Measurements from ENCODE around the gene PSPN. TPM values are rescaled to one million over a fixed set of nuclear protein-coding genes. Genes with fewer than 3 reads are reported as not detected.

PSPN gene
- total RNA-seq, 4 donors from 2014 or later: 1.3 to 3.7 (median 2.4) TPM

DNA sequence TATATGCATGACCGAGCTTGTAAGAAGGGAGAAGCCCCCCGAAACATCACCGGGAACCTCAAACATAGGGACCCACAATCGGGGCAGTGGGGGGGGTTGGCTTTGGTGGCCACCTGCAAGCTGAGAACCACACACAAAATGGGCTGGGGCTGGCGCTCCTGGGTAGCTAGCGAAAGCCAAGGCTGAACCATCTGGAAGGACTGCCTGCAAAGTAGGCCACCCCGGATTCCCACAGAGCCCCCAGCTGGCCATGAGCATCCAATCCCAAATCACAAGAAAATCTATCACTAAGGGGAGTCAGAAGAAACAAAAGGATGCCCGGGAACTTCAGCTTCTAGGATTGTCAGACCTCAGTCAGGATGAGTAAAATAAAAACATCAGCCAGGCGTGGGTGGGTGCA is 2.8 kb upstream of the PSPN start:
- H3K4me3 ChIP-seq: no peak overlapping the region
- no peaks in the 10 kb centered on the region for H3K9me3 ChIP-seq
- no peak for DNase-seq (ENCODE audit: extremely low spot score)
- no peaks in the 10 kb centered on the region for H3K27me3 ChIP-seq
- TF ChIP-seq POLR2A (IDR thresholded peaks at IDR 0.05; ENCODE audit: low read depth) (no peak), EP300 (IDR thresholded peaks at IDR 0.05) (no peak), POLR2AphosphoS5 (IDR thresholded peaks at IDR 0.05) (no peak)
- TF ChIP-seq, protein P1, sequence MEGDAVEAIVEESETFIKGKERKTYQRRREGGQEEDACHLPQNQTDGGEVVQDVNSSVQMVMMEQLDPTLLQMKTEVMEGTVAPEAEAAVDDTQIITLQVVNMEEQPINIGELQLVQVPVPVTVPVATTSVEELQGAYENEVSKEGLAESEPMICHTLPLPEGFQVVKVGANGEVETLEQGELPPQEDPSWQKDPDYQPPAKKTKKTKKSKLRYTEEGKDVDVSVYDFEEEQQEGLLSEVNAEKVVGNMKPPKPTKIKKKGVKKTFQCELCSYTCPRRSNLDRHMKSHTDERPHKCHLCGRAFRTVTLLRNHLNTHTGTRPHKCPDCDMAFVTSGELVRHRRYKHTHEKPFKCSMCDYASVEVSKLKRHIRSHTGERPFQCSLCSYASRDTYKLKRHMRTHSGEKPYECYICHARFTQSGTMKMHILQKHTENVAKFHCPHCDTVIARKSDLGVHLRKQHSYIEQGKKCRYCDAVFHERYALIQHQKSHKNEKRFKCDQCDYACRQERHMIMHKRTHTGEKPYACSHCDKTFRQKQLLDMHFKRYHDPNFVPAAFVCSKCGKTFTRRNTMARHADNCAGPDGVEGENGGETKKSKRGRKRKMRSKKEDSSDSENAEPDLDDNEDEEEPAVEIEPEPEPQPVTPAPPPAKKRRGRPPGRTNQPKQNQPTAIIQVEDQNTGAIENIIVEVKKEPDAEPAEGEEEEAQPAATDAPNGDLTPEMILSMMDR (IDR thresholded peaks at IDR 0.05): no peak
- WGBS: 74% methylated on average over 9 of the region's 9 CpGs
- H3K4me1 ChIP-seq: peaks cover 8 to 54% (median 48%) of the 10 kb centered on the region in 4 donors
- peak overlapping the region; percentile 56 to 80 (median 70) for H3K27ac ChIP-seq (replicated peaks in 1 of 4)
- intact Hi-C loops (cut with DNase I): no loop called here
- peaks cover 45 to 66% (median 65%) of the 10 kb centered on the region in 4 donors for H3K36me3 ChIP-seq

DNA sequence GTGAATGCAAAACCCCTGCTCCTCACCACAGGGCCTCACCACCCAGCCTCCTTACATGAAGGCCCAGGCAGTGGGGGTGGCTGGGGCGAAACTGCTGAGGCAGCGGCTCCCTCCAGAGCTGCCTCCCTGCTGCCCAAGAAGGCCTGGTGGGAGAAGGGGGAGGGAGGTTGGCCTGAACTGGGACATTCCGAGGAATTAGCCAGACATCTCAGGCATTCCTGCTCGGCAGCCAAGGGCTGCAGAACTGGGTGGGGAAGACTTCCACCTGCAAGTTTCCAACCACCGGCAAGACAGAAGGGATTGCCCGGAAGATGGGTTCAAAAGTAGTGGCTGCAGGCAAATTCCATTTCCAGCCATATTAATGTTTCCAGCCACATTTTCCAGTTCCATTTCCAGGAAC is 2.3 kb upstream of the PSPN start:
- H3K9me3 ChIP-seq: no peaks in the 10 kb centered on the region
- intact Hi-C loops (cut with DNase I): no loop called here
- peaks cover 41 to 62% (median 61%) of the 10 kb centered on the region in 4 donors for H3K36me3 ChIP-seq
- DNase-seq (ENCODE audit: extremely low spot score): no peak
- no peaks in the 10 kb centered on the region for H3K27me3 ChIP-seq
- 11% methylated on average over 5 of the region's 6 CpGs for WGBS
- H3K27ac ChIP-seq (replicated peaks in 1 of 4): peak overlapping the region; percentile 56 to 80 (median 70)
- H3K4me3 ChIP-seq: no peak overlapping the region
- H3K4me1 ChIP-seq: peaks cover 9 to 56% (median 50%) of the 10 kb centered on the region in 4 donors
- TF ChIP-seq POLR2A (IDR thresholded peaks at IDR 0.05; ENCODE audit: low read depth) (no peak), POLR2AphosphoS5 (IDR thresholded peaks at IDR 0.05) (peak; percentile 51 to 70), EP300 (IDR thresholded peaks at IDR 0.05) (no peak)
- TF ChIP-seq, protein P1 (IDR thresholded peaks at IDR 0.05): no peak

DNA sequence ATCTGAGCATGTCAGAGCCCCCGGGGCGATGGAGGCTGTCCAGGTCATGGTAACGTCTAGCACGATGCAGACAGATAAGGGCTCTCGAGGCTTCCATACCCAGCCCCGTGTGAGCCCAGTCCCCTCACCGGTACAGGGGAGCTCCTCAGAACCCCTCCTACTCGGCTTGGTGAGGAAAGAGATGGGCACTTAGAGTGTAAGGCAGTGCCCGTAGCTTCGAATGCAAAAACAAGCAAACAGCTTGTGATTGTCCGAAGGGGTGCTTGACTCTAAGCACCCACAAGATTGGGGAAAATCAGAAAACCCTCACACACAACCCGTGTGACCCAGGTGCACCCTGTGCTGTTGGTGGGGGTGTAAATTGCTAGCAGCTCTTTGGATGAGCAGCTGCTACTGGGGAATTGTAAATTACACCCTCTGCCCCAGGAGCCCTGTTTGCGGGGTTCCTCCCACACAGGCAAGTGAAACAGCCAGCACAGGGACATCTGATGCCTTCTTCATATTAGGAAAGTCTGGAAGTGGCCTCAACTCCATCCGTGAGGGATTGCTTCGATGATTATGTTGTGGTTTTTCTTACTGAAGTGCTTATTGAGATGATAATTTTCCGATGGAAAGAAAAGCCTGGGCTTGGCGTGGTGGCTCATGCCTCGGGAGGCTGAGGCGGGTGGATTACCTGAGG is 918 bp upstream of the PSPN start:
- no peak overlapping the region for H3K4me3 ChIP-seq
- 68% methylated on average over 19 of the region's 19 CpGs for WGBS
- no peak for DNase-seq (ENCODE audit: extremely low spot score)
- H3K27ac ChIP-seq (replicated peaks in 1 of 4): peak overlapping the region; percentile 56 to 80 (median 70)
- H3K36me3 ChIP-seq: peaks cover 29 to 48% (median 47%) of the 10 kb centered on the region in 4 donors
- no peaks in the 10 kb centered on the region for H3K9me3 ChIP-seq
- H3K4me1 ChIP-seq: peaks cover 13 to 62% (median 56%) of the 10 kb centered on the region in 4 donors
- intact Hi-C loops (cut with DNase I): no loop called here
- TF ChIP-seq, protein P1 (IDR thresholded peaks at IDR 0.05): no peak
- no peak for TF ChIP-seq EP300 (IDR thresholded peaks at IDR 0.05)
- no peak for TF ChIP-seq POLR2AphosphoS5 (IDR thresholded peaks at IDR 0.05)
- TF ChIP-seq POLR2A (IDR thresholded peaks at IDR 0.05; ENCODE audit: low read depth): no peak
- H3K27me3 ChIP-seq: no peaks in the 10 kb centered on the region

DNA sequence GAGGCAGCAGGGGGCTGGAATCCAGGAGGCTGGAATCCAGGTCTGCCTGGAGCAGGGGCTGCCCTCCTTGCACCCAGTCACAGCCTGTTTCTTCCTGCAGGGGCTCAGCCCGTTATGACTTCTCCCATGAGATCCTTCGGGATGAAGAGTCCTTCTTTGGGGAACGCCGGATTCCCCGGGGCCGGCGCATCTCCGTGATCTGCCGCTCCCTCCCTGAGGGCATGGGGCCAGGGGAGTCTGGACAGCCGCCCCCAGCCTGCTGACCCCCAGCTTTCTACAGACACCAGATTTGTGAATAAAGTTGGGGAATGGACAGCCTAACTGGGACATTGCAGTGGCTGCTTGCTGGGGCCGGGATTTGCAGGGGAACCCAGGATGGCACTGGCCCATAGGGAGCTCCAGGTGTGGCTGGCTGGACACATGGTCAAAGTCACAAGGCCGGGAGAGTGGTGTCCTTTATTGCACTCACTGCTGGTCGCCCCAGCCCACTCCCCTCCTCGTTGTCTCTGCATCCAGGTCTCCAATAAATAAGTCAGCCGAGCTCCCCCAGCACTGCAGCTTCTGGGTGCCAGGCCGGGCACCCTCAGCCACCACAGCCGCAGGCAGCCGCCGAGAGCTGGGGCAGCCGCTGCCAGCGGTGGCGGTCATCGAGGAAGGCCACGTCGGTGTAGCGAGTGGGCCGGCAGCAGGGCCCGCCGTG is 872 bp downstream of the PSPN start:
- Histone ChIP-seq H3K27me3 (no peaks in the 10 kb centered on the region), H3K4me3 (no peak overlapping the region), H3K36me3 (peaks cover 11 to 30% (median 29%) of the 10 kb centered on the region in 4 donors), H3K4me1 (peaks cover 13 to 64% (median 56%) of the 10 kb centered on the region in 4 donors), H3K27ac (replicated peaks in 1 of 4) (peak overlapping the region; percentile 95 to 100 (median 99)), H3K9me3 (no peaks in the 10 kb centered on the region)
- TF ChIP-seq POLR2AphosphoS5 (IDR thresholded peaks at IDR 0.05) (no peak), EP300 (IDR thresholded peaks at IDR 0.05) (no peak), POLR2A (IDR thresholded peaks at IDR 0.05; ENCODE audit: low read depth) (no peak)
- TF ChIP-seq, protein P1 (IDR thresholded peaks at IDR 0.05): no peak
- intact Hi-C loops (cut with DNase I): no loop called here
- 70% methylated on average over 5 of the region's 29 CpGs for WGBS
- no peak for DNase-seq (ENCODE audit: extremely low spot score)

Data from esophagus muscularis mucosa (tissue), 4 donors.